H1 (cell line): ENCODE results near the gene MARS1. TPM values are rescaled to one million over a fixed set of nuclear protein-coding genes. Genes with fewer than 3 reads are reported as not detected.

Experiments used
- CTCF ChIA-PET: fragments of 300-600 bp; sonication (Branson Sonifier 250); formaldehyde crosslinking; loops from one replicate; lab custom pipeline; 2021; ENCODE audit not compliant: partially characterized antibody; lab: Charles Lee
- POLR2A ChIA-PET: fragments of 300-600 bp; sonication (Branson Sonifier 250); formaldehyde crosslinking; loops from one replicate; lab custom pipeline; 2021; ENCODE audit warnings: inconsistent platforms; ENCODE audit not compliant: partially characterized antibody; lab: Charles Lee
- DNase-seq, 2 experiments: peaks; one replicate each; pipeline versions ENCODE4 v3.0.0 to v3.0.0-alpha.2; 2010 to 2022; ENCODE audit warnings: low spot score in 2 of 2, low read depth in 1 of 2, mixed read lengths in 1 of 2
- FAIRE-seq: peaks from 2 replicates; lab custom pipeline; 2011; peaks lifted over from hg19 to GRCh38; lab: Jason Lieb, UNC
- H2AFZ ChIP-seq: 2 replicates; pipeline ENCODE4 v1.8.1; 2012; ENCODE audit warnings: low read length, inconsistent platforms
- H2AK5ac ChIP-seq: 2 replicates; pipeline ENCODE4 v1.6.1; 2013; ENCODE audit warnings: low read depth, low read length
- H2BK120ac ChIP-seq: replicated peaks from 2 replicates; pipeline ENCODE3; 2013; ENCODE audit warnings: low read depth, low read length, inconsistent platforms
- H2BK12ac ChIP-seq: 2 replicates; pipeline ENCODE4 v1.6.1; 2013; ENCODE audit warnings: low read depth, low read length
- H2BK15ac ChIP-seq: 2 replicates; pipeline ENCODE4 v1.6.1; 2013; ENCODE audit warnings: low read length
- H2BK20ac ChIP-seq: 2 replicates; pipeline ENCODE4 v1.6.1; 2013; ENCODE audit warnings: low read length
- H2BK5ac ChIP-seq: 2 replicates; pipeline ENCODE4 v1.6.1; 2013; ENCODE audit warnings: low read depth, low read length
- H3K14ac ChIP-seq: 2 replicates; pipeline ENCODE4 v1.6.1; 2013; ENCODE audit warnings: inconsistent platforms; ENCODE audit not compliant: insufficient read length
- H3K18ac ChIP-seq: 2 replicates; pipeline ENCODE4 v1.6.1; 2013; ENCODE audit warnings: low read length; ENCODE audit errors: extremely low read depth
- H3K23ac ChIP-seq: 2 replicates; pipeline ENCODE4 v1.6.1; 2013; ENCODE audit warnings: inconsistent platforms; ENCODE audit not compliant: insufficient read length
- H3K23me2 ChIP-seq: 2 replicates; pipeline ENCODE4 v1.6.1; 2013; ENCODE audit warnings: low read depth, low read length
- H3K27ac ChIP-seq: 2 replicates; pipeline ENCODE4 v1.6.1; 2011; ENCODE audit warnings: low read depth, low read length, inconsistent platforms
- H3K27me3 ChIP-seq, 4 experiments: replicated peaks in 1 of 4; 1 replicate in 1 of 4; 2 replicates in 3 of 4; pipeline versions ENCODE4 v1.6.1 to v1.8.1; 2011 to 2013; ENCODE audit warnings: low read length in 3 of 4, mild to moderate bottlenecking in 3 of 4, inconsistent platforms in 2 of 4, mixed read lengths in 2 of 4, moderate library complexity in 1 of 4; ENCODE audit not compliant: control insufficient read depth in 3 of 4, insufficient read depth in 3 of 4; ENCODE audit errors: extremely low read depth in 1 of 4
- H3K36me3 ChIP-seq, 4 experiments: 2 replicates each; pipeline versions ENCODE4 v1.6.1 to v1.8.1; 2011 to 2013; ENCODE audit warnings: mild to moderate bottlenecking in 4 of 4, low read length in 3 of 4, moderate library complexity in 2 of 4, control low read depth in 1 of 4, inconsistent platforms in 1 of 4; ENCODE audit not compliant: insufficient read depth in 4 of 4, control insufficient read depth in 2 of 4
- H3K4ac ChIP-seq: replicated peaks from 2 replicates; pipeline ENCODE3; 2013; ENCODE audit warnings: low read length, low read depth, mixed read lengths, inconsistent platforms; ENCODE audit not compliant: insufficient read length
- H3K4me1 ChIP-seq, 4 experiments: replicated peaks in 1 of 4; 1 replicate in 1 of 4; 2 replicates in 3 of 4; pipeline versions ENCODE4 v1.6.1 to v1.8.1; 2011 to 2013; ENCODE audit warnings: low read length in 3 of 4, inconsistent platforms in 2 of 4, mixed read lengths in 1 of 4; ENCODE audit not compliant: insufficient read depth in 4 of 4, control insufficient read depth in 3 of 4
- H3K4me2 ChIP-seq, 2 experiments: 2 replicates each; pipeline versions ENCODE4 v1.6.1 to v1.8.1; 2011 to 2013; ENCODE audit warnings: low read depth in 2 of 2, low read length in 2 of 2, control low read depth in 1 of 2, inconsistent platforms in 1 of 2, mild to moderate bottlenecking in 1 of 2; ENCODE audit not compliant: insufficient read depth in 1 of 2
- H3K4me3 ChIP-seq, 4 experiments: fragments of 200-600, 300-600 bp in 1 of 4; sonication (generic), shearing (Covaris generic), sonication (Bioruptor Twin) in 1 of 4; 2 replicates each; pipeline versions ENCODE4 v1.5.1 to v1.8.1; 2011 to 2016; ENCODE audit warnings: low read length in 4 of 4, low read depth in 3 of 4, control low read depth in 2 of 4, inconsistent platforms in 2 of 4, mild to moderate bottlenecking in 2 of 4, mixed read lengths in 1 of 4, moderate library complexity in 1 of 4; ENCODE audit not compliant: insufficient read depth in 2 of 4; ENCODE audit errors: extremely low read depth in 1 of 4
- H3K56ac ChIP-seq: replicated peaks from 2 replicates; pipeline ENCODE3; 2013; ENCODE audit warnings: low read depth, mild to moderate bottlenecking, mixed read lengths, low read length, inconsistent platforms; ENCODE audit not compliant: insufficient read length
- H3K79me1 ChIP-seq: 2 replicates; pipeline ENCODE4 v1.6.1; 2013; ENCODE audit warnings: low read depth, low read length, control low read depth
- H3K79me2 ChIP-seq, 2 experiments: 2 replicates each; pipeline versions ENCODE4 v1.6.1 to v1.8.1; 2012 to 2013; ENCODE audit warnings: low read length in 2 of 2, mild to moderate bottlenecking in 2 of 2, inconsistent platforms in 1 of 2; ENCODE audit not compliant: insufficient read depth in 2 of 2, control insufficient read depth in 1 of 2
- H3K9ac ChIP-seq, 4 experiments: replicated peaks in 1 of 4; 1 replicate in 1 of 4; 2 replicates in 3 of 4; pipeline versions ENCODE4 v1.6.1 to v1.8.1; 2011 to 2013; ENCODE audit warnings: low read depth in 3 of 4, low read length in 3 of 4, control low read depth in 2 of 4, mild to moderate bottlenecking in 2 of 4, moderate library complexity in 2 of 4, inconsistent platforms in 1 of 4; ENCODE audit errors: extremely low read depth in 1 of 4
- H3K9me3 ChIP-seq, 2 experiments: 2 replicates each; pipeline versions ENCODE4 v1.6.1 to v1.8.1; 2012 to 2013; ENCODE audit warnings: mild to moderate bottlenecking in 2 of 2, moderate library complexity in 2 of 2, control low read depth in 1 of 2, inconsistent platforms in 1 of 2, low read depth in 1 of 2, low read length in 1 of 2, mixed read lengths in 1 of 2; ENCODE audit not compliant: insufficient read depth in 2 of 2
- H4K20me1 ChIP-seq, 2 experiments: replicated peaks in 1 of 2; 2 replicates each; pipeline versions ENCODE3 to v1.8.1; 2011 to 2013; ENCODE audit warnings: inconsistent platforms in 2 of 2, low read length in 2 of 2, mild to moderate bottlenecking in 1 of 2; ENCODE audit not compliant: insufficient read depth in 2 of 2, control insufficient read depth in 1 of 2
- H4K5ac ChIP-seq: 2 replicates; pipeline ENCODE4 v1.6.1; 2013; ENCODE audit warnings: low read length, low read depth, mixed read lengths, inconsistent platforms; ENCODE audit not compliant: insufficient read length
- H4K8ac ChIP-seq: 2 replicates; pipeline ENCODE4 v1.8.0; 2013; ENCODE audit warnings: mild to moderate bottlenecking, moderate library complexity, low read length, inconsistent platforms; ENCODE audit not compliant: insufficient read depth; ENCODE audit errors: extremely low read depth
- H4K91ac ChIP-seq: replicated peaks from 2 replicates; pipeline ENCODE3; 2013; ENCODE audit warnings: low read length, mixed read lengths, inconsistent platforms; ENCODE audit not compliant: insufficient read length
- FOSL1 ChIP-seq: IDR thresholded peaks from 2 replicates; pipeline ENCODE4 v1.6.1; 2011; ENCODE audit warnings: mild to moderate bottlenecking, low read depth, low read length, moderate library complexity; ENCODE audit not compliant: insufficient read depth
- GTF2F1 ChIP-seq: IDR thresholded peaks from 2 replicates; pipeline ENCODE4 v1.6.1; 2012; ENCODE audit warnings: low read depth, low read length, improper control_type of control experiment, borderline replicate concordance
- WGBS, 2 experiments: shearing (Covaris generic) in 1 of 2; methylation state at CpG; one replicate each; pipeline versions ENCODE4 v1.1.6 to v1.1.7; 2013 to 2015; ENCODE audit warnings: low lambda C conversion rate in 2 of 2, mixed read lengths in 2 of 2, inconsistent platforms in 1 of 2, low coverage in 1 of 2, missing lambda C conversion rate in 1 of 2; ENCODE audit not compliant: insufficient replicate concordance in 2 of 2, insufficient coverage in 1 of 2, insufficient read length in 1 of 2; ENCODE audit errors: extremely low coverage in 1 of 2, missing lambda C conversion rate in 1 of 2; 5-methylcytosine and 5-hydroxymethylcytosine counted together
- polyA plus RNA-seq, 7 experiments: library from polyadenylated mRNA; depleted of rRNA in 3 of 7; stranded (reverse) in 5 of 7; unstranded in 2 of 7; fragments of >200 nt in 5 of 7; fragments of 200-250 nt in 2 of 7; gene quantifications; 1 replicate in 5 of 7; 2 replicates in 1 of 7; 4 replicates in 1 of 7; pipeline versions ENCODE4 v1.2.1 to v1.2.3, GENCODE V29; 2011 to 2013; ENCODE audit warnings: missing spikeins in 2 of 7, mixed read lengths in 2 of 7
- total RNA-seq: library from RNA; stranded (reverse); fragmentation: NEBNext Ultra II Directional; extraction: Animal tissue kit (Norgen Biotek cat#: 25700); gene quantifications from 2 replicates; pipeline ENCODE4 v1.2.1, GENCODE V29; 2021

Gene MARS1
- total and polyA plus RNA-seq, 2 of the 8 experiments (the other 6 are each of a cell fraction or from before 2014, with no cell fraction given), result 194 to 407 TPM

DNA sequence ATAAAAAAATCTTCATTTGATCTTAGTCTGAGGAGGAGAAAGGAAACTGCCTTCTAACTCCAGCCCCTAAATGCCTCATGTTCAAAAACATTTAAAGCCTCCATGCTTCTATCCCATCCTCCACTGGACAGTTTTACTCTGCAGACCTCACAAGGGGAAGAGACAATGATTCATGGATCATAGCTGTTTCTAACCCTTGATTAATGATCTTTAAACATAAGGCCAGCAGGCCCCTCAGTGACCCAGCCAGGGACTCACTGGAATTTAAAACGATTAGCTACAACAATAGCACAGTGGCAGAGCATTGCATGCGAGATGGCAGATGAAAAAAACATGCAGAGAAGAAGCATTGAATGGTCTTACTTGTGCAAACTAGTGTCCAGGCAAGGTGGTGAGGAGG lies 53.1 kb downstream of the MARS1 start:
- Histone ChIP-seq H4K8ac (no peak overlapping the region), H2BK15ac (no peak overlapping the region), H3K18ac (no peak overlapping the region), H3K23ac (no peak overlapping the region), H3K4ac (no peak overlapping the region), H4K20me1 (peaks cover 1 to 18% of the 10 kb centered on the region in 2 experiments), H3K27ac (no peak overlapping the region), H3K23me2 (no peaks in the 10 kb centered on the region)
- FAIRE-seq (no peak), DNase-seq (no peak)
- POLR2A ChIA-PET, result interaction anchor here (0.6 to 6.6 kb wide), 5 partner anchors 12 to 54 kb away, joined by 3 to 56 read pairs (median 32); partner anchors contain the start of genes DDIT3 and MBD6
- CTCF ChIA-PET, result interaction anchor here (1.1 to 4.2 kb wide), 4 partner anchors 9 to 43 kb away, joined by 4 to 16 read pairs (median 4); no protein-coding TSS in a partner anchor
- TF ChIP-seq FOSL1 (no peak), GTF2F1 (no peak)
- TF ChIP-seq, all 59 proteins: peak for 0
- Histone ChIP-seq H3K14ac (no peak overlapping the region), H2BK20ac (no peak overlapping the region), H3K4me3 (no peak overlapping the region), H3K79me2 (peaks cover 2 to 18% of the 10 kb centered on the region in 2 experiments; a peak in 3 of 4 replicates), H3K56ac (no peak overlapping the region), H2BK120ac (no peak overlapping the region), H3K4me1 (peaks cover 0 to 7% (median 1%) of the 10 kb centered on the region in 4 experiments; a peak in 5 of 7 replicates), H4K5ac (no peak overlapping the region), H3K9me3 (no peaks in the 10 kb centered on the region), H4K91ac (no peak overlapping the region), H3K9ac (no peak overlapping the region), H2BK5ac (no peak overlapping the region), H3K4me2 (no peak overlapping the region), H2AK5ac (no peak overlapping the region), H3K27me3 (no peaks in the 10 kb centered on the region), H2BK12ac (no peak overlapping the region), H3K36me3 (peaks cover 0 to 9% (median 5%) of the 10 kb centered on the region in 4 experiments; a peak in 6 of 8 replicates), H3K79me1 (peaks cover 3% of the 10 kb centered on the region; the same call in 1 of the 2 replicates), H2AFZ (no peak overlapping the region)
- 78% methylated on average over 2 of the region's 2 CpGs; no CpG with 5 or more reads in 1 of the 2 experiments for WGBS, 2 experiments
